SK-N-SH treated with all-trans-retinoic acid at 6 μM for 48 hours (cell line): Measurements from ENCODE around the gene PPP1R13B.

Source experiments
- ATAC-seq: fragments of 200-7000 bp; cut with Tn5 transposase; 3 replicates; pipeline ENCODE4 v1.9.1; 2020; ENCODE audit warnings: mild to moderate bottlenecking, moderate library complexity
- BACH2 ChIP-seq: fragments of 250-450 bp; sonication (Bioruptor Pico); IDR thresholded peaks from 2 replicates; pipeline ENCODE4 v1.9.0; 2021; ENCODE audit warnings: mild to moderate bottlenecking, borderline replicate concordance
- CSDC2 ChIP-seq: fragments of 250-450 bp; sonication (Bioruptor Pico); IDR thresholded peaks from 2 replicates; pipeline ENCODE4 v1.5.0; 2020; ENCODE audit warnings: mild to moderate bottlenecking, moderate library complexity
- GLIS3 ChIP-seq: fragments of 250-450 bp; sonication (Bioruptor Pico); IDR thresholded peaks from 2 replicates; pipeline ENCODE4 v1.5.0; 2020; ENCODE audit warnings: mild to moderate bottlenecking, moderate library complexity
- ISL1 ChIP-seq: fragments of 250-450 bp; sonication (Bioruptor Pico); IDR thresholded peaks from 2 replicates; pipeline ENCODE4 v2.1.2; 2022; ENCODE audit warnings: mild to moderate bottlenecking, moderate library complexity
- OSR1 ChIP-seq: fragments of 250-450 bp; sonication (Bioruptor Pico); IDR thresholded peaks from 2 replicates; pipeline ENCODE4 v1.8.0; 2022; ENCODE audit warnings: moderate library complexity, mild to moderate bottlenecking, inconsistent platforms
- PATZ1 ChIP-seq: fragments of 250-450 bp; sonication (Bioruptor Pico); IDR thresholded peaks from 2 replicates; pipeline ENCODE4 v1.8.0; 2020; ENCODE audit warnings: mild to moderate bottlenecking, moderate library complexity, borderline replicate concordance
- POU6F1 ChIP-seq: fragments of 250-450 bp; sonication (Bioruptor Pico); IDR thresholded peaks from 2 replicates; pipeline ENCODE4 v1.8.0; 2021; ENCODE audit warnings: low read depth, mild to moderate bottlenecking, moderate library complexity, borderline replicate concordance
- PPARA ChIP-seq: fragments of 250-450 bp; sonication (Bioruptor Pico); IDR thresholded peaks from 2 replicates; pipeline ENCODE4 v1.5.0; 2020; ENCODE audit warnings: mild to moderate bottlenecking, borderline replicate concordance
- RARB ChIP-seq: fragments of 250-450 bp; sonication (Bioruptor Pico); IDR thresholded peaks from 2 replicates; pipeline ENCODE4 v1.8.0; 2021; ENCODE audit warnings: mild to moderate bottlenecking, moderate library complexity
- SNAI2 ChIP-seq: fragments of 250-450 bp; sonication (Bioruptor Pico); IDR thresholded peaks from 2 replicates; pipeline ENCODE4 v1.5.0; 2020; ENCODE audit warnings: mild to moderate bottlenecking, moderate library complexity
- TCF4 ChIP-seq: fragments of 250-450 bp; sonication (Bioruptor Pico); IDR thresholded peaks from 2 replicates; pipeline ENCODE4 v1.8.0; 2021; ENCODE audit warnings: mild to moderate bottlenecking, moderate library complexity, borderline replicate concordance
- TOX ChIP-seq: fragments of 250-450 bp; sonication (Bioruptor Pico); IDR thresholded peaks from 2 replicates; pipeline ENCODE4 v1.8.0; 2021; ENCODE audit warnings: mild to moderate bottlenecking, moderate library complexity, borderline replicate concordance
- TSHZ2 ChIP-seq: fragments of 250-450 bp; sonication (Bioruptor Pico); IDR thresholded peaks from 2 replicates; pipeline ENCODE4 v1.5.0; 2020; ENCODE audit warnings: mild to moderate bottlenecking, moderate library complexity
- ZC3H10 ChIP-seq: fragments of 250-450 bp; sonication (Bioruptor Pico); IDR thresholded peaks from 2 replicates; pipeline ENCODE4 v1.5.1; 2021; ENCODE audit warnings: mild to moderate bottlenecking, moderate library complexity
- ZFP3 ChIP-seq: fragments of 250-450 bp; sonication (Bioruptor Pico); IDR thresholded peaks from 2 replicates; pipeline ENCODE4 v1.5.0; 2020; ENCODE audit warnings: mild to moderate bottlenecking, moderate library complexity
- ZFP30 ChIP-seq: fragments of 450-650 bp; formaldehyde crosslinking; IDR thresholded peaks from 2 replicates; pipeline ENCODE4 v1.5.0; 2022; ENCODE audit warnings: mild to moderate bottlenecking, moderate library complexity
- ZNF565 ChIP-seq: fragments of 450-650 bp; formaldehyde crosslinking; conservative IDR thresholded peaks from 2 replicates; pipeline ENCODE4 v1.5.0; 2020; ENCODE audit warnings: low read depth, mild to moderate bottlenecking, moderate library complexity
- ZNF70 ChIP-seq: fragments of 450-650 bp; formaldehyde crosslinking; IDR thresholded peaks from 2 replicates; pipeline ENCODE4 v1.5.0; 2020; ENCODE audit warnings: mild to moderate bottlenecking, moderate library complexity
- ZNF8 ChIP-seq: fragments of 450-650 bp; formaldehyde crosslinking; IDR thresholded peaks from 2 replicates; pipeline ENCODE4 v1.5.0; 2020; ENCODE audit warnings: mild to moderate bottlenecking, moderate library complexity
- TF ChIP-seq, protein P1 (sequence below): fragments of 250-450 bp; sonication (Bioruptor Pico); IDR thresholded peaks from 2 replicates; pipeline ENCODE4 v1.5.1; 2021; ENCODE audit warnings: mild to moderate bottlenecking, moderate library complexity

PPP1R13B gene

DNA sequence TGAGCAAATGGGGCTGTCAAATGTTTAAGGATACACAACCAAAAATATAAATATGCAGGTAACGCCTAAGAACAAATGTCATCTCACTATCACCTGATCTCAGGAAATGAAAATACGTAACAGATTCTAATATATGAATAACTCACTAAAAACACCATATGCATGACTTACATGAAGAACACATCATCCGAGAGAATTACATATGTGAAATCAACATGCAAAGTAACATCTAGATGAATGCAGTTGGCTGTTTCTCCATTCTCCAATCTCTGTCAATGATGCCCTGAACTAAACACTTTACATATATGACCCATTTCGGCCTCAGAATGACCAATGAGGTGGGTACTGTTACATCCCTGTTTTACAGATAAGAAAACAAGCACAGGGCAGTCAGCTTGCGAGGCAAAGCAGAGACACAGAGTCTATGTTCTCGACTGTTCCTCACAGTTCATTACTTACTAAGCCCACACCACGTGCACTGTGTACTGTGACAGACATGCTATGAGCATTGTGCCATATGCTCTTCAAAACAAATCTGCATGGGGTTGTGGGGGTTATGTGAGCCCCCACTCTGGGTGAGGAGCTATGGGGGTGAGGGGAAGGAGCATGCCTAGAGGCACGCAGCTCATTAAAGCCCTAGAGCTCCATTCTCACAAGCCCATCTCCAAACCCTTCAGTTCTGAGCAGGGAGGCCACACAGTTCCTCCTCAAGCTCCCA lies 89.2 kb downstream of the PPP1R13B start:
- ATAC-seq, result no peak
- TF ChIP-seq BACH2 (CRISPR knock-in tag) (no peak), ISL1 (CRISPR knock-in tag) (no peak), OSR1 (CRISPR knock-in tag) (no peak), PATZ1 (CRISPR knock-in tag) (no peak), CSDC2 (CRISPR knock-in tag) (no peak), ZFP30 (no peak), PPARA (CRISPR knock-in tag) (no peak), ZFP3 (CRISPR knock-in tag) (no peak), ZNF70 (CRISPR knock-in tag) (no peak), ZC3H10 (CRISPR knock-in tag) (no peak)
- TF ChIP-seq, protein P1, sequence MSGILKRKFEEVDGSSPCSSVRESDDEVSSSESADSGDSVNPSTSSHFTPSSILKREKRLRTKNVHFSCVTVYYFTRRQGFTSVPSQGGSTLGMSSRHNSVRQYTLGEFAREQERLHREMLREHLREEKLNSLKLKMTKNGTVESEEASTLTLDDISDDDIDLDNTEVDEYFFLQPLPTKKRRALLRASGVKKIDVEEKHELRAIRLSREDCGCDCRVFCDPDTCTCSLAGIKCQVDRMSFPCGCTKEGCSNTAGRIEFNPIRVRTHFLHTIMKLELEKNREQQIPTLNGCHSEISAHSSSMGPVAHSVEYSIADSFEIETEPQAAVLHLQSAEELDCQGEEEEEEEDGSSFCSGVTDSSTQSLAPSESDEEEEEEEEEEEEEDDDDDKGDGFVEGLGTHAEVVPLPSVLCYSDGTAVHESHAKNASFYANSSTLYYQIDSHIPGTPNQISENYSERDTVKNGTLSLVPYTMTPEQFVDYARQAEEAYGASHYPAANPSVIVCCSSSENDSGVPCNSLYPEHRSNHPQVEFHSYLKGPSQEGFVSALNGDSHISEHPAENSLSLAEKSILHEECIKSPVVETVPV, result no peak

- no peak for TF ChIP-seq TCF4
- TF ChIP-seq, protein P1, result no peak
- no peak for TF ChIP-seq POU6F1
- no peak for TF ChIP-seq SNAI2 (CRISPR knock-in tag)
- TF ChIP-seq TOX (CRISPR knock-in tag), result no peak
- TF ChIP-seq OSR1 (CRISPR knock-in tag), result no peak
- no peak for TF ChIP-seq TSHZ2
- no peak for TF ChIP-seq ZC3H10 (CRISPR knock-in tag)
- TF ChIP-seq GLIS3 (CRISPR knock-in tag), result no peak
- ATAC-seq, result no peak
Measured at GRCh38 chr14:103755060-103755459, 92.3 kb downstream of the PPP1R13B start.

DNA sequence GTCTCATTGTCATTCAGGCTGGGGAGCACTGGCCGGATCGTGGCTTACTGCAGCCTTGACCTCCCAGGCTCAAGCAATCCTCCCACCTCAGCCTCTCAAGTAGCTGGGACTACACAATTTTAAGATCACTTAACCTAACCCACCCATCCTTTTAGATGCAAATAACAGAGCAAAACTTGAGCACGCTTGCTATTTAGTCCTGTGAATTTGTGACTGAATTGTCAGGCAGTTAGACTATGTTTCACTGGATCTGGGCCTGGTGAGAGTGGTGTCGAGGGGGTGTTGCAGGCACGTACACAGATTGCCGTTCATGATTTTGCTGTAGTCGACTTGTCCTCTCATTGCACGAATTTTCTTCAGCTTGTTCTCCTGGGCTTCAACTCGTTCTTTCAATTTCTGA lies 93.6 kb downstream of the PPP1R13B start:
- ATAC-seq, result no peak
- TF ChIP-seq ZNF565 (CRISPR knock-in tag), result no peak
- TF ChIP-seq PATZ1 (CRISPR knock-in tag), result no peak
- no peak for TF ChIP-seq ZNF70 (CRISPR knock-in tag)
- TF ChIP-seq ISL1 (CRISPR knock-in tag), result no peak
- no peak for TF ChIP-seq TSHZ2
- TF ChIP-seq POU6F1, result no peak
- TF ChIP-seq TOX (CRISPR knock-in tag), result no peak
- TF ChIP-seq SNAI2 (CRISPR knock-in tag), result no peak
- no peak for TF ChIP-seq OSR1 (CRISPR knock-in tag)
- TF ChIP-seq ZFP3 (CRISPR knock-in tag), result no peak
- no peak for TF ChIP-seq ZNF8
- no peak for TF ChIP-seq BACH2 (CRISPR knock-in tag)
- TF ChIP-seq PPARA (CRISPR knock-in tag), result no peak
- TF ChIP-seq RARB (CRISPR knock-in tag), result no peak
- no peak for TF ChIP-seq TCF4
